Panc1 (cell line): Measurements from ENCODE around the gene LDB2.

Experiments used
- CTCF ChIP-seq: fragments of 450-650 bp; IDR thresholded peaks from 2 replicates; pipeline ENCODE4 v1.5.1; 2017; ENCODE audit warnings: mild to moderate bottlenecking
- POLR2AphosphoS5 ChIP-seq: IDR thresholded peaks from 2 replicates; pipeline ENCODE4 v1.6.1; 2012; ENCODE audit warnings: mild to moderate bottlenecking, low read depth, low read length, moderate library complexity
- REST ChIP-seq, 2 experiments: IDR thresholded peaks; 2 replicates each; pipeline ENCODE4 v1.6.1; 2011 to 2012; ENCODE audit warnings: low read depth in 2 of 2, control low read depth in 1 of 2, low read length in 1 of 2, mild to moderate bottlenecking in 1 of 2, moderate library complexity in 1 of 2; ENCODE audit not compliant: insufficient read depth in 1 of 2

- TF ChIP-seq CTCF (no peak), POLR2AphosphoS5 (no peak), REST (IDR thresholded peaks at IDR 0.05; ENCODE audit: insufficient read depth in 1 of 2, low read depth in 2 of 2, low read length in 1 of 2) (no peak)
Measured at GRCh38 chr4:16728849-16729248, 169.6 kb downstream of the LDB2 start.
